K562 (cell line): ENCODE data around the gene MGST2. TPM values are rescaled to one million over a fixed set of nuclear protein-coding genes. Genes with fewer than 3 reads are reported as not detected.
A peak's percentile ranks its signal among the peaks of the same experiment; 100 is the strongest.

Source experiments
- ARID2 ChIP-seq: fragments of 450-650 bp; IDR thresholded peaks from 2 replicates; pipeline ENCODE4 v1.6.1; 2017; ENCODE audit warnings: antibody characterized with exemption, mild to moderate bottlenecking
- ATF2 ChIP-seq: sonication (generic); formaldehyde crosslinking; IDR thresholded peaks from 2 replicates; pipeline ENCODE4 v1.8.1; 2022; ENCODE audit warnings: missing genetic modification reagents
- BCOR ChIP-seq: fragments of 450-650 bp; IDR thresholded peaks from 2 replicates; pipeline ENCODE4 v1.6.1; 2016
- BRD4 ChIP-seq: fragments of 200-600 bp; sonication (generic); IDR thresholded peaks from 2 replicates; pipeline ENCODE4 v1.6.1; 2017; ENCODE audit warnings: inconsistent platforms
- CTCFL ChIP-seq: IDR thresholded peaks from 2 replicates; pipeline ENCODE4 v1.6.1; 2011; ENCODE audit warnings: borderline replicate concordance, low read depth, mild to moderate bottlenecking, moderate library complexity, low read length; ENCODE audit not compliant: insufficient read depth, poor library complexity, severe bottlenecking
- ELK3 ChIP-seq: fragments of 450-650 bp; formaldehyde crosslinking; IDR thresholded peaks from 2 replicates; pipeline ENCODE4 v1.4.0; 2020; ENCODE audit warnings: mild to moderate bottlenecking
- ETV1 ChIP-seq: fragments of 450-650 bp; conservative IDR thresholded peaks from 2 replicates; pipeline ENCODE4 v1.6.1; 2016; ENCODE audit warnings: missing genetic modification characterization, control low read depth, low read depth, missing compliant biosample characterization
- HDAC2 ChIP-seq: fragments of 450-650 bp; IDR thresholded peaks from 2 replicates; pipeline ENCODE4 v1.6.1; 2016; ENCODE audit warnings: mild to moderate bottlenecking
- HDGF ChIP-seq: fragments of 450-650 bp; IDR thresholded peaks from 2 replicates; pipeline ENCODE4 v1.6.1; 2016
- KAT7 ChIP-seq: sonication (generic); formaldehyde crosslinking; IDR thresholded peaks from 2 replicates; pipeline ENCODE4 v1.8.0; 2022; ENCODE audit warnings: missing genetic modification reagents, mild to moderate bottlenecking, borderline replicate concordance
- LEF1 ChIP-seq: fragments of 450-650 bp; IDR thresholded peaks from 2 replicates; pipeline ENCODE4 v1.6.1; 2016; ENCODE audit warnings: mild to moderate bottlenecking
- MYNN ChIP-seq, 2 experiments: sonication (generic); formaldehyde crosslinking in 1 of 2; IDR thresholded peaks; 2 replicates each; pipeline versions ENCODE4 v1.5.0 to v1.6.1; 2016 to 2020; ENCODE audit warnings: antibody characterized with exemption in 1 of 2, missing genetic modification reagents in 1 of 2
- PTTG1 ChIP-seq: fragments of 450-650 bp; IDR thresholded peaks from 2 replicates; pipeline ENCODE4 v1.6.1; 2016; ENCODE audit warnings: low read depth, mild to moderate bottlenecking, missing genetic modification characterization, missing compliant biosample characterization
- YY1 ChIP-seq, 3 experiments: IDR thresholded peaks; 2 replicates each; pipeline ENCODE4 v1.6.1; 2011; ENCODE audit warnings: low read length in 2 of 3, mild to moderate bottlenecking in 2 of 3, moderate library complexity in 2 of 3, borderline replicate concordance in 1 of 3, control low read depth in 1 of 3, low read depth in 1 of 3; ENCODE audit not compliant: insufficient read depth in 3 of 3, insufficient replicate concordance in 2 of 3, control insufficient read depth in 1 of 3, insufficient read length in 1 of 3; ENCODE audit errors: extremely low read depth in 1 of 3
- ZFP36 ChIP-seq: fragments of 150-350 bp; IDR thresholded peaks from 2 replicates; pipeline ENCODE4 v1.6.1; 2018; ENCODE audit warnings: low read length, low read depth; ENCODE audit not compliant: partially characterized antibody
- ZNF282 ChIP-seq: sonication (generic); formaldehyde crosslinking; IDR thresholded peaks from 2 replicates; pipeline ENCODE4 v1.8.1; 2023; ENCODE audit warnings: missing genetic modification reagents
- ZNF408 ChIP-seq: fragments of 250-450 bp; sonication (Bioruptor Pico); IDR thresholded peaks from 2 replicates; pipeline ENCODE4 v1.4.0; 2020; ENCODE audit warnings: low read depth, mild to moderate bottlenecking, moderate library complexity
- polyA plus RNA-seq, 8 experiments: library from polyadenylated mRNA; depleted of rRNA in 4 of 8; stranded (reverse) in 5 of 8; unstranded in 3 of 8; fragments of >200 nt; fragmentation: Nextera tagmentation in 2 of 8; fragmentation: Illumina TruSeq in 1 of 8; extraction: Ambion mirVana in 2 of 8; extraction: Trizol in 1 of 8; gene quantifications; 2 replicates each; pipeline versions ENCODE4 v1.2.1 to v1.2.3, GENCODE V29; 2011 to 2014; ENCODE audit warnings: inconsistent platforms in 1 of 8, missing spikeins in 1 of 8
- total RNA-seq, 7 experiments: library from RNA; depleted of rRNA in 6 of 7; stranded (reverse); fragments of >200 nt in 6 of 7; fragmentation: Illumina TruSeq in 2 of 7; extraction: Trizol in 2 of 7; gene quantifications; 2 replicates each; pipeline versions ENCODE4 v1.2.1 to v1.2.3, GENCODE V29; 2011 to 2021; ENCODE audit warnings: low replicate concordance in 1 of 7
- TF ChIP-seq, protein P1 (sequence below): fragments of 450-650 bp; formaldehyde crosslinking; IDR thresholded peaks from 2 replicates; pipeline ENCODE4 v1.4.0; 2020; ENCODE audit warnings: mild to moderate bottlenecking, moderate library complexity

The MGST2 gene
- total and polyA plus RNA-seq, 9 of the 15 experiments (the other 6 are each of a cell fraction or from before 2014, with no cell fraction given): 38.7 to 115 (median 84.6) TPM

DNA sequence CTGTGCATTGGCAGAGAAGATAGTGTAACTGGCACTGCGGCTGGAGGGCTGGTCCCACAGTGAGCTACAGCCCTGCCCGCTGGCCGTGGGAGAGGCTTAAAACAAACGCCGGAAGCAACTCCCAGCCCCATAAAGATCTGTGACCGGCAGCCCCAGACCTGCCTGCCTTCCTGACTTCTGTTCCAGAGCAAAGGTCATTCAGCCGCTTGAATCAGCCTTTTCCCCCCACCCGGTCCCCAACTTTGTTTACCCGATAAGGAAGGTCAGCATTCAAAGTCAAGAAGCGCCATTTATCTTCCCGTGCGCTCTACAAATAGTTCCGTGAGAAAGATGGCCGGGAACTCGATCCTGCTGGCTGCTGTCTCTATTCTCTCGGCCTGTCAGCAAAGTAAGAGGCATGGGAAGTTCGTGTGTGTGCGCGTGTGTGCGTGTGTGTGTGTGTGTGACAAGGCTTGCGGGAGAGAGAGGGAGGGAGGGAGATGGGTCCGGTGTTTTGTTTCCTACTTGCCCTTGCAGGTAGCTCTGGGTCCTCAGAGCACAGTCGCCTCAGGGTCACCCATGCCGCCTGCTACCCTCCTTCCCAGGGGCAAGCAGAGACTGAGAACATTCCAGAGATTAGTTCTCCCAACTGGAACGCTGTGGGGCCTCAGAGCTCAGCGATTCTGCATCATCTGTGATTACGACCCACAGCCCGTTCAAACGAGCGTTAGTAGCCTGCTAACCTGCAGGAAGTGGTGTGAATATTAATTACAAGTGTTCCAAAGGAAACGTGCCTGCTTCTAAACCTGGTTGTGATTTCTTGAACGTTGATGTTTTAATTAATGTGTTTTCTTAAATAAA is at the start of gene MGST2 (continued):
- TF ChIP-seq ELK3 (CRISPR knock-in tag) (no peak), BCOR (peak; percentile 41; the same call in 1 of the 2 replicates), ZNF282 (CRISPR knock-in tag) (no peak), PTTG1 (tag) (no peak), ZNF408 (CRISPR knock-in tag) (no peak), HDGF (0 out of 2 replicates have a peak, but pooled peaks have one; percentile 43), HDAC2 (peak; percentile 66; the same call in 1 of the 2 replicates), KAT7 (CRISPR knock-in tag) (no peak), ZFP36 (peak; percentile 19), ATF2 (CRISPR knock-in tag) (no peak), ETV1 (tag) (peak; percentile 89), CTCFL (no peak), YY1 (IDR thresholded peaks at IDR 0.05; ENCODE audit: borderline replicate concordance in 1 of 3, control insufficient read depth in 1 of 3, extremely low read depth in 1 of 3, insufficient read depth in 3 of 3, insufficient read length in 1 of 3, insufficient replicate concordance in 2 of 3, low read depth in 1 of 3, low read length in 2 of 3) (peak; percentile 32 to 89 (median 68)), BRD4 (no peak), ARID2 (no peak), LEF1 (peak; percentile 74; the same call in 1 of the 2 replicates), MYNN (IDR thresholded peaks at IDR 0.05) (0 out of 2 replicates have a peak, but pooled peaks have one; percentile 66), MYNN (CRISPR knock-in tag; IDR thresholded peaks at IDR 0.05) (no peak)
- TF ChIP-seq, protein P1, sequence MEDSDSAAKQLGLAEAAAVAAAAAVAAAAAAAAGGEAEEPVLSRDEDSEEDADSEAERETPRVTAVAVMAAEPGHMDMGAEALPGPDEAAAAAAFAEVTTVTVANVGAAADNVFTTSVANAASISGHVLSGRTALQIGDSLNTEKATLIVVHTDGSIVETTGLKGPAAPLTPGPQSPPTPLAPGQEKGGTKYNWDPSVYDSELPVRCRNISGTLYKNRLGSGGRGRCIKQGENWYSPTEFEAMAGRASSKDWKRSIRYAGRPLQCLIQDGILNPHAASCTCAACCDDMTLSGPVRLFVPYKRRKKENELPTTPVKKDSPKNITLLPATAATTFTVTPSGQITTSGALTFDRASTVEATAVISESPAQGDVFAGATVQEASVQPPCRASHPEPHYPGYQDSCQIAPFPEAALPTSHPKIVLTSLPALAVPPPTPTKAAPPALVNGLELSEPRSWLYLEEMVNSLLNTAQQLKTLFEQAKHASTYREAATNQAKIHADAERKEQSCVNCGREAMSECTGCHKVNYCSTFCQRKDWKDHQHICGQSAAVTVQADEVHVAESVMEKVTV: 0 out of 2 replicates have a peak, but pooled peaks have one; percentile 8
